ENCODE measurements around the gene CMYA5. TPM values are rescaled to one million over a fixed set of nuclear protein-coding genes. Genes with fewer than 3 reads are reported as not detected.

The CMYA5 gene
- total and polyA plus RNA-seq, 2 experiments from 2014 or later: 1.1 to 3.5 TPM

GRCh38 chr5:79771387-79771786, 81.8 kb downstream of the CMYA5 start:
- Histone ChIP-seq H3K9me2 (replicated peaks; ENCODE audit: insufficient read depth) (no peaks in the 10 kb centered on the region), H3K36me3 (replicated peaks; ENCODE audit: insufficient read depth, low read depth) (no peaks in the 10 kb centered on the region), H2AFZ (no peak overlapping the region), H3K9me3 (ENCODE audit: low read depth) (no peaks in the 10 kb centered on the region), H3K79me2 (no peaks in the 10 kb centered on the region), H3K4me3 (no peak overlapping the region), H4K20me1 (ENCODE audit: insufficient read depth, poor library complexity, severe bottlenecking) (no peaks in the 10 kb centered on the region), H3K27me3 (no peaks in the 10 kb centered on the region), H3K4me2 (no peak overlapping the region), H3K4me1 (ENCODE audit: insufficient read depth) (no peaks in the 10 kb centered on the region), H3K27ac (no peak overlapping the region)
- no peak for DNase-seq (ENCODE audit: low spot score)
- WGBS (ENCODE audit: low lambda C conversion rate, missing lambda C conversion rate): 72% methylated on average over 2 of the region's 2 CpGs
- TF ChIP-seq EZH2 (IDR thresholded peaks at IDR 0.05; ENCODE audit: borderline replicate concordance) (no peak), CTCF (IDR thresholded peaks at IDR 0.05; ENCODE audit: poor library complexity) (no peak), EZH2phosphoT487 (IDR thresholded peaks at IDR 0.05; ENCODE audit: low read depth, severe bottlenecking, unreplicated experiment) (no peak)

- no peaks in the 10 kb centered on the region for H3K27me3 ChIP-seq
- DNase-seq (ENCODE audit: low spot score): no peak
- 77% methylated on average over 5 of the region's 5 CpGs for WGBS (ENCODE audit: low lambda C conversion rate, missing lambda C conversion rate)
- no peaks in the 10 kb centered on the region for H3K9me3 ChIP-seq (ENCODE audit: low read depth)
- no peak overlapping the region for H2AFZ ChIP-seq
- no peak for TF ChIP-seq EZH2phosphoT487 (IDR thresholded peaks at IDR 0.05; ENCODE audit: low read depth, severe bottlenecking, unreplicated experiment)
- no peak for TF ChIP-seq EZH2 (IDR thresholded peaks at IDR 0.05; ENCODE audit: borderline replicate concordance)
- TF ChIP-seq CTCF (IDR thresholded peaks at IDR 0.05; ENCODE audit: poor library complexity): no peak
- H3K27ac ChIP-seq: no peak overlapping the region
- H4K20me1 ChIP-seq (ENCODE audit: insufficient read depth, poor library complexity, severe bottlenecking): no peaks in the 10 kb centered on the region
- no peaks in the 10 kb centered on the region for H3K36me3 ChIP-seq (replicated peaks; ENCODE audit: insufficient read depth, low read depth)
- no peaks in the 10 kb centered on the region for H3K4me1 ChIP-seq (ENCODE audit: insufficient read depth)
- no peak overlapping the region for H3K4me3 ChIP-seq
- no peaks in the 10 kb centered on the region for H3K79me2 ChIP-seq
- no peaks in the 10 kb centered on the region for H3K9me2 ChIP-seq (replicated peaks; ENCODE audit: insufficient read depth)
- no peak overlapping the region for H3K4me2 ChIP-seq
These were observed 83.0 kb downstream of the CMYA5 start for GRCh38 chr5:79772651-79773050.

- Histone ChIP-seq H3K4me1 (ENCODE audit: insufficient read depth) (no peaks in the 10 kb centered on the region), H3K9me3 (ENCODE audit: low read depth) (no peaks in the 10 kb centered on the region), H3K4me3 (no peak overlapping the region), H3K27ac (no peak overlapping the region), H3K79me2 (no peaks in the 10 kb centered on the region), H3K4me2 (no peak overlapping the region), H3K9me2 (replicated peaks; ENCODE audit: insufficient read depth) (no peaks in the 10 kb centered on the region), H4K20me1 (ENCODE audit: insufficient read depth, poor library complexity, severe bottlenecking) (no peaks in the 10 kb centered on the region), H3K36me3 (replicated peaks; ENCODE audit: insufficient read depth, low read depth) (no peaks in the 10 kb centered on the region), H2AFZ (no peak overlapping the region), H3K27me3 (no peaks in the 10 kb centered on the region)
- DNase-seq (ENCODE audit: low spot score): no peak
- WGBS (ENCODE audit: low lambda C conversion rate, missing lambda C conversion rate): 88% methylated on average over 4 of the region's 4 CpGs
- TF ChIP-seq EZH2 (IDR thresholded peaks at IDR 0.05; ENCODE audit: borderline replicate concordance): no peak
- no peak for TF ChIP-seq CTCF (IDR thresholded peaks at IDR 0.05; ENCODE audit: poor library complexity)
- TF ChIP-seq EZH2phosphoT487 (IDR thresholded peaks at IDR 0.05; ENCODE audit: low read depth, severe bottlenecking, unreplicated experiment): no peak
These were observed 84.0 kb downstream of the CMYA5 start for GRCh38 chr5:79773612-79774011.
